ENCODE data around the gene GBE1.

The GBE1 gene

GRCh38 chr3:81468391-81468790 lies 293.1 kb downstream of the GBE1 start:
- DNase-seq (ENCODE audit: low read depth) = no peak

- DNase-seq (ENCODE audit: low read depth) = no peak
These were observed 295.3 kb downstream of the GBE1 start for GRCh38 chr3:81466201-81466560.

- DNase-seq (ENCODE audit: low read depth) = no peak
These were observed 295.8 kb downstream of the GBE1 start for GRCh38 chr3:81465510-81466200.

GRCh38 chr3:81463781-81464180 lies 297.7 kb downstream of the GBE1 start:
- DNase-seq (ENCODE audit: low read depth) = no peak

- no peak for DNase-seq (ENCODE audit: low read depth)
These were observed 298.5 kb downstream of the GBE1 start for GRCh38 chr3:81462921-81463320.

- DNase-seq (ENCODE audit: low read depth) = no peak
These were observed 301.7 kb downstream of the GBE1 start for GRCh38 chr3:81459733-81460132.

- DNase-seq (ENCODE audit: low read depth) = no peak
These were observed 309.0 kb downstream of the GBE1 start for GRCh38 chr3:81452418-81452817.

- DNase-seq (ENCODE audit: low read depth) = no peak
These were observed 309.8 kb downstream of the GBE1 start for GRCh38 chr3:81451611-81452010.

- DNase-seq (ENCODE audit: low read depth) = no peak
These were observed 310.3 kb downstream of the GBE1 start for GRCh38 chr3:81451140-81451539.

GRCh38 chr3:81446806-81447205 lies 314.6 kb downstream of the GBE1 start:
- DNase-seq (ENCODE audit: low read depth) = no peak

GRCh38 chr3:81445712-81446111 lies 315.7 kb downstream of the GBE1 start:
- DNase-seq (ENCODE audit: low read depth) = no peak

- DNase-seq (ENCODE audit: low read depth) = no peak
These were observed 316.5 kb downstream of the GBE1 start for GRCh38 chr3:81444817-81445460.

GRCh38 chr3:81443958-81444357 lies 317.5 kb downstream of the GBE1 start:
- no peak for DNase-seq (ENCODE audit: low read depth)

GRCh38 chr3:81443457-81443782 lies 318.0 kb downstream of the GBE1 start:
- DNase-seq (ENCODE audit: low read depth) = no peak

- DNase-seq (ENCODE audit: low read depth) = no peak
These were observed 318.5 kb downstream of the GBE1 start for GRCh38 chr3:81442758-81443456.

GRCh38 chr3:81440661-81441060 lies 320.8 kb downstream of the GBE1 start:
- DNase-seq (ENCODE audit: low read depth) = no peak
